Lower leg skin (tissue), 4 donors: ENCODE results near the gene PRKCE. TPM values are rescaled to one million over a fixed set of nuclear protein-coding genes. Genes with fewer than 3 reads are reported as not detected.

Source experiments
- DNase-seq, 2 donors: peaks; one replicate each; pipeline ENCODE4 v3.0.0-alpha.2; 2019; ENCODE audit warnings: low spot score in 2 of 2
- H3K4me3 ChIP-seq: fragments of 200-600 bp; sonication (generic); 2 replicates; pipeline ENCODE4 v1.5.1; 2017; ENCODE audit warnings: mild to moderate bottlenecking, low read depth; ENCODE audit not compliant: poor library complexity, severe bottlenecking
- POLR2A ChIP-seq, 2 donors: fragments of 450-650 bp; IDR thresholded peaks; one replicate each; pipeline ENCODE4 v1.6.1; 2016 to 2017; ENCODE audit warnings: antibody characterized with exemption in 2 of 2, mild to moderate bottlenecking in 1 of 2, moderate library complexity in 1 of 2
- WGBS, 2 donors: methylation state at CpG; one replicate each; pipeline ENCODE4 v1.1.5; 2018; 5-methylcytosine and 5-hydroxymethylcytosine counted together
- intact Hi-C: fragments of 100-400 bp; cut with DNase I; formaldehyde crosslinking; loops from one replicate; pipeline ENCODE4 v1.15.0; 2023; ENCODE audit warnings: low total_unique reads
- total RNA-seq, 4 donors: library from RNA; depleted of rRNA; stranded (reverse); fragments of >200 nt; gene quantifications; one replicate each; pipeline ENCODE4 v1.1.0, GENCODE V29; 2016
- TF ChIP-seq, protein P1 (sequence below), 3 donors: fragments of 450-650 bp; IDR thresholded peaks; one replicate each; pipeline ENCODE4 v1.5.1; 2016; ENCODE audit warnings: antibody characterized with exemption in 3 of 3, mild to moderate bottlenecking in 3 of 3, moderate library complexity in 2 of 3

Gene PRKCE
- total RNA-seq, 4 donors from 2014 or later = 3.5 to 10.3 (median 6.1) TPM

DNA sequence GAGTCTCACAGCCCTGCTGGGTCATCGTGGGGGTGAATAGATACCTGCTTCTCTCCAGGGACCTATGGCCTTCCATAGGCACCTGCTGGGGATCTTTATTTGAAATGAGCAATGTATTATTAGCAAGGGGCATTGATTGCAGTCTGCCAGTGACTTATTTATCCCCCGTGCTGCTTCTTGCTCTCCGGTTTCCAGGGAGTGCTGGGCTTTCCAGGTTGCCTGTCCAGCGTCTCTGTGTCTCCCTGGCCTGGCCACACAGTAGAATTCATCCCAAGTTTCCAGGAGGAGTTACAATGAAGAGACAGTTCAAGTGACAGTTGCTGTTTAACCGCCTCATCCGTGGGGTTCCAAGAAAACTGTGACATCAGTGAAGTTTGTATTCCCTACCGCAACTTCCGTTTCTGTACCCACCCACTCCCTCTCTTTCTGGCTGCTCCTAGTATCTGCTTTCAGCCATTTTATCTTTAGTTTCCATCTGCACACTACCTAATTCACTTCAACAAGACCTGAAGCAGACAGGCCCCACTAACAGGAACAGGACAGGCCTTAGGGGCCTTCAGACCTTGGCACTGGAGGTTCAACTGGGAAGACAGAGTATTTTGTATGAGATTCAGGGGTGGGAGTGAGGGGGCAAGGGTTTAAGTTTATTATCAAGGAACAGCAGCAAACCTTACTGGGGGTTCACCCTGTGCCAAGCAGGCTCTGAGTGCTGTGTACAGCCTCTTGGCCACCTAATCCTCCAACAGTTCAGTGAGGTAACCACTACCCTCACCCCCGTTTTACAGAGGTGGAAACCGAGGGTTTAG is 134.8 kb downstream of the PRKCE start:
- intact Hi-C loops = no loop called here
- TF ChIP-seq POLR2A (IDR thresholded peaks at IDR 0.05) = no peak
- TF ChIP-seq, protein P1, sequence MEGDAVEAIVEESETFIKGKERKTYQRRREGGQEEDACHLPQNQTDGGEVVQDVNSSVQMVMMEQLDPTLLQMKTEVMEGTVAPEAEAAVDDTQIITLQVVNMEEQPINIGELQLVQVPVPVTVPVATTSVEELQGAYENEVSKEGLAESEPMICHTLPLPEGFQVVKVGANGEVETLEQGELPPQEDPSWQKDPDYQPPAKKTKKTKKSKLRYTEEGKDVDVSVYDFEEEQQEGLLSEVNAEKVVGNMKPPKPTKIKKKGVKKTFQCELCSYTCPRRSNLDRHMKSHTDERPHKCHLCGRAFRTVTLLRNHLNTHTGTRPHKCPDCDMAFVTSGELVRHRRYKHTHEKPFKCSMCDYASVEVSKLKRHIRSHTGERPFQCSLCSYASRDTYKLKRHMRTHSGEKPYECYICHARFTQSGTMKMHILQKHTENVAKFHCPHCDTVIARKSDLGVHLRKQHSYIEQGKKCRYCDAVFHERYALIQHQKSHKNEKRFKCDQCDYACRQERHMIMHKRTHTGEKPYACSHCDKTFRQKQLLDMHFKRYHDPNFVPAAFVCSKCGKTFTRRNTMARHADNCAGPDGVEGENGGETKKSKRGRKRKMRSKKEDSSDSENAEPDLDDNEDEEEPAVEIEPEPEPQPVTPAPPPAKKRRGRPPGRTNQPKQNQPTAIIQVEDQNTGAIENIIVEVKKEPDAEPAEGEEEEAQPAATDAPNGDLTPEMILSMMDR (IDR thresholded peaks at IDR 0.05) = no peak
- WGBS, 2 donors = 85 to 87% methylated on average over 10 of the region's 10 CpGs
- no peak for DNase-seq
- no peak overlapping the region for H3K4me3 ChIP-seq

DNA sequence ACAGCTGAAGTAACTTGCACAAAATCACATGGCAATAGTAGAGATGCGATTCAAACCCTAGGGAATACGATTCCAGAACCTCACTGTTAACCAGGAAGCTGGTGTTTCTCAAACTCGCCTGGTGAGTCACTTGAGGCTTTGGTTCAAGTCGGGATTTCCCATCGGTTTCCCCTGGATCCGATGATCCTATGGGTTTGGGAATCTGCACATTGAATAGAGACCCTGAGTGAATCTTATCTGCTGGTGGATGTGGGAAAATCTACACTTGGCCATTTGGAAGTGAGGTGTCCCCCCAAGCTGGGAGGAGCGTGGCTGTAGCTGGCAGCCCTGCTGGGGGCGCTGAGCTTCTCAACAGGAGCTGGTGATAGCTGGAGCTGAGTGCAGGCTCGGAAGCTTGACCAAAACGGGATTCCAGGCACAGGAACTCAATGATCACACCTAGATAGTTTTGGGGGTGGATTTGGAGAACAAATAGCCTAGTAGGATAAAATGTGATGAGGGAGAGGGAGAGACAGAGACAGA is 135.4 kb downstream of the PRKCE start:
- no peak for DNase-seq
- intact Hi-C loops = no loop called here
- no peak overlapping the region for H3K4me3 ChIP-seq
- 92 to 94% methylated on average over 10 of the region's 10 CpGs for WGBS, 2 donors
- TF ChIP-seq, protein P1 (IDR thresholded peaks at IDR 0.05) = no peak
- no peak for TF ChIP-seq POLR2A (IDR thresholded peaks at IDR 0.05)

DNA sequence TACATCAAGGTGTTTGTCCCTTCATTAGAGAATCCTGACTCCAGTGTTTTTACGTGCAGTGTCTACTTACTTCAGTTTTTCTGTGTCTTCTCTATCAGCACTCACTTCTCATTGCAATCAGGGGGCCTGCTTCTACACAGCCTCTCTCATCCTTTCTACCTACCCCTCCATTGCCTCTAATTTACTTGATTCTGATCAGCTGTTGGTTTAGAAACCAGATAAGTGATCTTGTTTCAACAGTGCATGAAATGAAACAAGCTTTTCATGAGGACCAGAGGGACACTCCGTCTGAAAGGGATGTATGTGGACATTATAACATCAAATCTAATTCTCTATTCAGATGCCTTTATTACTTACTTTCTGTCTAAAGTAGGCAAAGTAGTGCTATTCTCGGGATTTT is 136.9 kb downstream of the PRKCE start:
- intact Hi-C loops = no loop called here

DNA sequence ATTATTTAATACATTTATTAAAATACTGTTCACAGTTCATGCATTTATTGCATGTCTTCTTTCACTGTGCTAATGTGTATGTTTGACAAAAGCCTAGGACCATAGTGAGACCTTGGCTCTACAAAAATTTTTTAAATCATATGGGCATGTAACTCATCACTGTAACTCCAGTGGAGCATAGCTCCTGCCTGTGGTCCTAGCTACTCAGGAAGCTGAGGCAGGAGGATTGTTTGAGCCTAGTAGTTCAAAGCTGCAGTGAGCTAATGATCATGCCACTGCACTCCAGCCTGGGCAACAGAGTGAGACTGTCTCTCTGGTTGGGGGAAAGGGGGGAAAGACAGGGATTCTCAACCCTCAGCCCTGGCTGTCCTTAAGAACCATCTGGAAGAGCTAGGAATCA is 137.8 kb downstream of the PRKCE start:
- no peak for DNase-seq
- intact Hi-C loops = no loop called here
- H3K4me3 ChIP-seq = no peak overlapping the region
- TF ChIP-seq POLR2A (IDR thresholded peaks at IDR 0.05) = no peak
- TF ChIP-seq, protein P1 (IDR thresholded peaks at IDR 0.05) = no peak

More for the DNA sequence above, 136.9 kb downstream of the PRKCE start:
- WGBS, 2 donors = 90 to 93% methylated on average over 3 of the region's 3 CpGs
- no peak overlapping the region for H3K4me3 ChIP-seq
- TF ChIP-seq, protein P1 (IDR thresholded peaks at IDR 0.05) = no peak
- no peak for TF ChIP-seq POLR2A (IDR thresholded peaks at IDR 0.05)
- DNase-seq = no peak

DNA sequence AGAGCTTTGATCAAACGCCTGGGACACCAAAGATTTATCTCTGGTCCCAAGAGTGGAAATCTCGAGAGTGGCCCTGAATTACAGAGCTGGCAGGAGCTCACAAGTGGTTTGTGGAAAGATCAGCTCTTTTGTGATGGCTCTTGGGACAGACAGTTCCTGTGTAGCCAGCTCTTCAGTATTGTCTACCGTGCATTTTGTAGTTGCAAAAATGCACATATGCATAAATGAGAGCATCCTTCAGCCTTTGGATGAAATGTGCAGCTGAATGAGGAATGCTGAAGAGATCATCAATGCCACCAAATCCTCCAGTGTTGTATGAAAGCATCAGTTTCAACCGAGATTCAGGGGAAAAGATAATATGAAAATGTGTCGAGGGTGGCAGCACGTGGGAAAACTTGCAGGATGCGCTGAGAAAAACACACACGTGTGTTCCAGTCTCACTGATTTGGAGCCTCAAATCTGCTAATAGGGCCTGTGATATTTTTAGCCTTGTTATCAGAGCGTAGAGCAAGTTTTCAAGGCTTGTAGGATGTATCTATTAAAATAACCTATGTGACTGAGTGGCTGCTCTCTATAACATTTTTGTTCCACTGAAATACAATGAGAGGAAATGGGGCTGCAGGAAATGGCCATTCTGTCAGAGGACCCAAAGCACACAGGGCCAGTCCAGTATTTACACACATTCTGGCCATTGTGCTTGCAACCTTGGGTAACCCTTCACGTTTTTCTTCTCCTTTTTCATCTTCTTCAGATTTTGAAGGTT is 138.7 kb downstream of the PRKCE start:
- 75 to 77% methylated on average over 10 of the region's 10 CpGs for WGBS, 2 donors
- TF ChIP-seq, protein P1 (IDR thresholded peaks at IDR 0.05) = no peak
- TF ChIP-seq POLR2A (IDR thresholded peaks at IDR 0.05) = no peak
- intact Hi-C loops = no loop called here

More for the DNA sequence above, 138.7 kb downstream of the PRKCE start:
- no peak overlapping the region for H3K4me3 ChIP-seq
- DNase-seq = no peak
